Endothelial cell (in vitro differentiated cells): ENCODE data around the gene PDE1C. TPM values are rescaled to one million over a fixed set of nuclear protein-coding genes. Genes with fewer than 3 reads are reported as not detected.

Experiments used
- DNase-seq: peaks from one replicate; pipeline ENCODE4 v3.0.0; 2021; ENCODE audit warnings: low spot score
- H3K27ac Mint-ChIP-seq: one replicate; pipeline ENCODE4 v1.8.0; 2021; ENCODE audit warnings: mixed read lengths, inconsistent platforms; ENCODE audit not compliant: unreplicated experiment
- H3K27me3 Mint-ChIP-seq: one replicate; pipeline ENCODE4 v1.8.0; 2021; ENCODE audit warnings: mild to moderate bottlenecking, moderate library complexity, mixed read lengths, inconsistent platforms; ENCODE audit not compliant: unreplicated experiment
- H3K36me3 Mint-ChIP-seq: one replicate; pipeline ENCODE4 v1.8.0; 2021; ENCODE audit warnings: mild to moderate bottlenecking, low read depth, mixed read lengths, inconsistent platforms; ENCODE audit not compliant: unreplicated experiment
- H3K4me1 Mint-ChIP-seq: one replicate; pipeline ENCODE4 v1.8.0; 2021; ENCODE audit warnings: mild to moderate bottlenecking, mixed read lengths, inconsistent platforms; ENCODE audit not compliant: unreplicated experiment
- H3K4me3 Mint-ChIP-seq: one replicate; pipeline ENCODE4 v1.8.0; 2021; ENCODE audit warnings: mild to moderate bottlenecking, mixed read lengths, inconsistent platforms; ENCODE audit not compliant: unreplicated experiment
- H3K9me3 Mint-ChIP-seq: one replicate; pipeline ENCODE4 v1.8.0; 2021; ENCODE audit warnings: mixed read lengths, inconsistent platforms; ENCODE audit not compliant: unreplicated experiment
- CTCF ChIP-seq: fragments of 200-600 bp; sonication (generic); IDR thresholded peaks from one replicate; pipeline ENCODE4 v1.5.0; 2021; ENCODE audit warnings: antibody characterized with exemption; ENCODE audit not compliant: unreplicated experiment
- total RNA-seq: library from RNA; stranded (reverse); fragmentation: NEBNext Ultra II Directional; extraction: Animal tissue kit (Norgen Biotek cat#: 25700); gene quantifications from one replicate; pipeline ENCODE4 v1.2.1, GENCODE V29; 2021; ENCODE audit not compliant: unreplicated experiment

Gene PDE1C
- total RNA-seq, 1 donor from 2014 or later, result 2.9 TPM

GRCh38 chr7:32070051-32070405 lies 179 bp downstream of the PDE1C start:
- Mint-ChIP-seq H3K4me1 (peaks cover 7% of the 10 kb centered on the region), H3K4me3 (peak overlapping the region; percentile 93), H3K9me3 (no peaks in the 10 kb centered on the region), H3K27me3 (peaks cover 5% of the 10 kb centered on the region), H3K27ac (no peak overlapping the region), H3K36me3 (no peaks in the 10 kb centered on the region)
- TF ChIP-seq CTCF, result no peak
- no peak for DNase-seq

- Mint-ChIP-seq H3K9me3 (no peaks in the 10 kb centered on the region), H3K27ac (no peak overlapping the region), H3K4me1 (peaks cover 7% of the 10 kb centered on the region), H3K27me3 (peaks cover 5% of the 10 kb centered on the region), H3K4me3 (no peak overlapping the region), H3K36me3 (no peaks in the 10 kb centered on the region)
- no peak for TF ChIP-seq CTCF
- no peak for DNase-seq
Measured at GRCh38 chr7:32069116-32069650, 1.0 kb downstream of the PDE1C start.

- no peak overlapping the region for H3K4me3 Mint-ChIP-seq
- no peaks in the 10 kb centered on the region for H3K9me3 Mint-ChIP-seq
- H3K36me3 Mint-ChIP-seq, result no peaks in the 10 kb centered on the region
- H3K27ac Mint-ChIP-seq, result no peak overlapping the region
- TF ChIP-seq CTCF, result no peak
- peaks cover 5% of the 10 kb centered on the region for H3K27me3 Mint-ChIP-seq
- peaks cover 7% of the 10 kb centered on the region for H3K4me1 Mint-ChIP-seq
- no peak for DNase-seq
Measured at GRCh38 chr7:32068411-32069101, 1.7 kb downstream of the PDE1C start.

GRCh38 chr7:32066441-32066840 lies 3.8 kb downstream of the PDE1C start:
- Mint-ChIP-seq H3K4me3 (no peak overlapping the region), H3K36me3 (no peaks in the 10 kb centered on the region), H3K4me1 (peaks cover 6% of the 10 kb centered on the region), H3K27me3 (peaks cover 5% of the 10 kb centered on the region), H3K27ac (no peak overlapping the region), H3K9me3 (no peaks in the 10 kb centered on the region)
- no peak for DNase-seq
- no peak for TF ChIP-seq CTCF

GRCh38 chr7:32063614-32064013 lies 6.6 kb downstream of the PDE1C start:
- Mint-ChIP-seq H3K27me3 (no peaks in the 10 kb centered on the region), H3K4me1 (peaks cover 14% of the 10 kb centered on the region), H3K27ac (no peak overlapping the region), H3K4me3 (no peak overlapping the region), H3K9me3 (no peaks in the 10 kb centered on the region), H3K36me3 (no peaks in the 10 kb centered on the region)
- DNase-seq, result no peak
- TF ChIP-seq CTCF, result no peak
